ENCODE data around the gene NKTR. TPM values are rescaled to one million over a fixed set of nuclear protein-coding genes. Genes with fewer than 3 reads are reported as not detected.

NKTR gene
- total RNA-seq, 4 donors from 2014 or later: 96.3 to 172 (median 133) TPM

GRCh38 chr3:42667523-42668412, 67.3 kb downstream of the NKTR start:
- DNase-seq: no peak
- Histone ChIP-seq H3K27me3 (no peaks in the 10 kb centered on the region), H3K4me1 (peaks cover 0 to 17% (median 3%) of the 10 kb centered on the region in 4 donors), H3K36me3 (no peaks in the 10 kb centered on the region), H3K4me3 (no peak overlapping the region), H3K27ac (no peak overlapping the region), H3K9me3 (no peaks in the 10 kb centered on the region)
- TF ChIP-seq POLR2A (IDR thresholded peaks at IDR 0.05) (no peak), POLR2AphosphoS5 (IDR thresholded peaks at IDR 0.05) (no peak), CTCF (IDR thresholded peaks at IDR 0.05) (no peak), EP300 (IDR thresholded peaks at IDR 0.05; ENCODE audit: low read depth) (no peak)
- intact Hi-C loops (cut with DNase I; ENCODE audit: low total_unique reads): no loop called here
- 45 to 57% methylated on average over 2 to 7 of the region's 8 CpGs for WGBS, 2 donors (ENCODE audit: low coverage in 1 of 2)
- in situ Hi-C loops (cut with MboI; ENCODE audit: low pct_ligation_motif_present in 1 of 4, low pct_unique_long_range_greater_than_20kb in 1 of 4, low sequenced_read_pairs in 3 of 4): no loop called here

GRCh38 chr3:42668413-42668760, 67.9 kb downstream of the NKTR start:
- Histone ChIP-seq H3K36me3 (no peaks in the 10 kb centered on the region), H3K9me3 (no peaks in the 10 kb centered on the region), H3K27ac (no peak overlapping the region), H3K4me3 (no peak overlapping the region), H3K27me3 (no peaks in the 10 kb centered on the region), H3K4me1 (peaks cover 0 to 17% (median 3%) of the 10 kb centered on the region in 4 donors)
- no peak for DNase-seq
- 70 to 83% methylated on average over 1 to 2 of the region's 2 CpGs for WGBS, 2 donors (ENCODE audit: low coverage in 1 of 2)
- in situ Hi-C loops (cut with MboI; ENCODE audit: low pct_ligation_motif_present in 1 of 4, low pct_unique_long_range_greater_than_20kb in 1 of 4, low sequenced_read_pairs in 3 of 4) (no loop called here), intact Hi-C loops (cut with DNase I; ENCODE audit: low total_unique reads) (no loop called here)
- no peak for TF ChIP-seq POLR2A (IDR thresholded peaks at IDR 0.05)
- TF ChIP-seq EP300 (IDR thresholded peaks at IDR 0.05; ENCODE audit: low read depth): no peak
- TF ChIP-seq CTCF (IDR thresholded peaks at IDR 0.05): no peak
- TF ChIP-seq POLR2AphosphoS5 (IDR thresholded peaks at IDR 0.05): no peak

GRCh38 chr3:42668793-42669217, 68.3 kb downstream of the NKTR start:
- no peak for DNase-seq
- Histone ChIP-seq H3K9me3 (no peaks in the 10 kb centered on the region), H3K27ac (no peak overlapping the region), H3K27me3 (no peaks in the 10 kb centered on the region), H3K36me3 (no peaks in the 10 kb centered on the region), H3K4me3 (no peak overlapping the region), H3K4me1 (peaks cover 0 to 17% (median 3%) of the 10 kb centered on the region in 4 donors)
- intact Hi-C loops (cut with DNase I; ENCODE audit: low total_unique reads): no loop called here
- TF ChIP-seq POLR2A (IDR thresholded peaks at IDR 0.05): no peak
- TF ChIP-seq CTCF (IDR thresholded peaks at IDR 0.05): no peak
- no peak for TF ChIP-seq EP300 (IDR thresholded peaks at IDR 0.05; ENCODE audit: low read depth)
- TF ChIP-seq POLR2AphosphoS5 (IDR thresholded peaks at IDR 0.05): no peak
- WGBS, 2 donors (ENCODE audit: low coverage in 1 of 2): 67% methylated on average over 4 of the region's 4 CpGs; no CpG with 5 or more reads in 1 of the 2 donors
- in situ Hi-C loops (cut with MboI; ENCODE audit: low pct_ligation_motif_present in 1 of 4, low pct_unique_long_range_greater_than_20kb in 1 of 4, low sequenced_read_pairs in 3 of 4): no loop called here

- TF ChIP-seq POLR2AphosphoS5 (IDR thresholded peaks at IDR 0.05): no peak
- TF ChIP-seq POLR2A (IDR thresholded peaks at IDR 0.05): no peak
- no peak for TF ChIP-seq CTCF (IDR thresholded peaks at IDR 0.05)
- TF ChIP-seq EP300 (IDR thresholded peaks at IDR 0.05; ENCODE audit: low read depth): no peak
- in situ Hi-C loops (cut with MboI; ENCODE audit: low pct_ligation_motif_present in 1 of 4, low pct_unique_long_range_greater_than_20kb in 1 of 4, low sequenced_read_pairs in 3 of 4): no loop called here
- Histone ChIP-seq H3K4me3 (no peak overlapping the region), H3K36me3 (no peaks in the 10 kb centered on the region), H3K4me1 (peaks cover 0 to 17% (median 3%) of the 10 kb centered on the region in 4 donors), H3K9me3 (no peaks in the 10 kb centered on the region), H3K27me3 (no peaks in the 10 kb centered on the region), H3K27ac (no peak overlapping the region)
- intact Hi-C loops (cut with DNase I; ENCODE audit: low total_unique reads): no loop called here
- 64 to 70% methylated on average over 2 to 7 of the region's 7 CpGs for WGBS, 2 donors (ENCODE audit: low coverage in 1 of 2)
- DNase-seq: no peak
Observed at GRCh38 chr3:42670051-42670576, 69.6 kb downstream of the NKTR start.
